ENCODE results near the gene ABCD1. TPM values are rescaled to one million over a fixed set of nuclear protein-coding genes. Genes with fewer than 3 reads are reported as not detected.
"Not testable (repeated sequence)": the region's sequence is repeated elsewhere in the genome, so short reads cannot be mapped to it uniquely, and the experiment has no call there.

ABCD1 gene
- 8.4 TPM in 2 replicates for total RNA-seq

DNA sequence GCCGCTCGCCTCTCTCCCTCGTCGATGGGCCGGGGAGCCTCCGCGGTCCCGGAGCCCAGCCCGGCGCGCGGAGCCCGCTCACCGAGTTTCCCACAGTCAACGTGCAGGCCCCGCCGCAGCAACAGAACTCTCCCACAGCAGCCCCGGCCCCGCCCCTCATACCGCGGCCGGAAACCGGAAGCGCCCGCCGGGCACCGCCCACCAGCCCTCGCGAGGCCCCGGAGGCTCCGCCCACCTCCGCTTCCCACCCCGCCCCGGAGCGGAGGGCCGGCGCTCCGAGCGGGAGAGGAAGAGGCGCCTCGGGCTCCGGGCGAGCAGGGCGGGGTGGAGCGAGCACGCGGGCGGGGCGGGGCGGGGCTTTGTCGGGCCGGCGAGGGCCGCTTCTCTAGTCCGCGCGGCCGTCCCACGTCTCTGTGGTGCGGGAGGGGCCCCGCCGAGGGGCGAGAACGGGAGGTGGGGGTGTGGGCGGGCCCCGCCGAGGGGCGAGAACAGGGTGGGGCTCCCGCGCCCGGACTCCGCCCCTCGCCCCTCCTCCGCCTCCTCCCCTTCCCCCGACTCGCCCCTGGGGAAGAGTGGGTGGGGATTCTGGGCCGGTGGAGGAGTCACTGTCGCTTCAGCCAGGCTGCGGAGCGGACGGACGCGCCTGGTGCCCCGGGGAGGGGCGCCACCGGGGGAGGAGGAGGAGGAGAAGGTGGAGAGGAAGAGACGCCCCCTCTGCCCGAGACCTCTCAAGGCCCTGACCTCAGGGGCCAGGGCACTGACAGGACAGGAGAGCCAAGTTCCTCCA, at the start of gene ABCD1, which contains the start of gene BCAP31:
Gene ABCD1, plus strand, starts transcription at position 605 of the 787 bp plus-strand sequence. CDS start 411 bp downstream, outside the sequence.
Gene BCAP31, minus strand, starts transcription at position 136 of the 787 bp plus-strand sequence. CDS start 1,143 bp downstream, outside the sequence.
- Mint-ChIP-seq H3K27me3 (ENCODE audit: insufficient read depth) (no peaks in the 10 kb centered on the region), H3K4me1 (ENCODE audit: low read depth) (peaks cover 17% of the 10 kb centered on the region), H3K36me3 (ENCODE audit: low read depth) (peaks cover 14% of the 10 kb centered on the region), H3K27ac (peak within 1 kb of the TSS; percentile 85), H3K4me3 (peak within 1 kb of the TSS; percentile 92), H3K9me3 (no peaks in the 10 kb centered on the region)
- peak; percentile 86 for DNase-seq (ENCODE audit: low spot score)
- intact Hi-C loops (cut with micrococcal nuclease): loop anchor here (1.0 to 10.0 kb wide), 6 partner anchors 70 to 823 kb away; partner anchors contain the start of genes ARHGAP4, HCFC1, IDH3G and IKBKG

DNA sequence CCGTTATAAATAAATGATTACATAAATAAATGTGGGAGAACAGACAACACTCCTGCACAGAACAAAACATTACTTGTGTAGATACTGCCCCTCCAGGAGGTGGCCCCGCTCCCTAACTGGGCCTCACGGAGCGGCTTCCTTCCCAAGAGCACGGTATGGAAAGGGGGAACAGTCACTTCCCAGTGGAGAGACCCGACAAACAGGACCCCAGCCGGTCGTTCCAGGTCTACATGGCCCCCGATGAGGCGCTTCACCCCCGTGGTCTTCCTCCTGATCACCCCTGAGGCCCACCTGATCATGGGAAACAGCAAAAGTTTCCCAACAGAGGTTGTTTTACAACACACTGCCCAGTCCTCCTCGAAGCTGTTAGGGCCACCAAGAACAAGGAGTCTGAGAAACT, 43.5 kb upstream of the ABCD1 start:
- no peaks in the 10 kb centered on the region for H3K4me1 Mint-ChIP-seq (ENCODE audit: low read depth)
- no peaks in the 10 kb centered on the region for H3K36me3 Mint-ChIP-seq (ENCODE audit: low read depth)
- H3K27ac Mint-ChIP-seq: no peak overlapping the region
- intact Hi-C loops (cut with micrococcal nuclease): no loop called here
- no peak overlapping the region for H3K4me3 Mint-ChIP-seq
- H3K9me3 Mint-ChIP-seq: no peaks in the 10 kb centered on the region
- DNase-seq (ENCODE audit: low spot score): no peak
- H3K27me3 Mint-ChIP-seq (ENCODE audit: insufficient read depth): peaks cover 12% of the 10 kb centered on the region

DNA sequence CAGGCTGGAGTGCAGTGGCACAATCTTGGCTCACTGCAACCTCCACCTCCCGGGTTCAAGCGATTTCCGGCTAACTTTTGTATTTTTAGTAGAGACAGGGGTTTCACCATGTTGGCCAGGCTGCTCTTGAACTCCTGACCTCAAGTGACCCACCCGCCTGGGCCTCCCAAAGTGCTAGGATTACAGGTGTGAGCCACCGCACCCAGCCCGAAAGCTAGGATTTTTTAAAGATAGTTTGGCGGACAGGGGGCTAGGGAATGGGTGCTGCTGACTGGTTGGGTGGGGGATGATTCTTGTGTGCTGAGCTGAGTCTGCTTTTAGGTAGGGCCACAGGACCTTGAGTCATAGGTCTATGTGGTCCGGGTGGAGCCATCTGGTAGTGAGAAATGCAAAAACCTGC, 41.2 kb upstream of the ABCD1 start:
- DNase-seq (ENCODE audit: low spot score); H3K4me1 Mint-ChIP-seq (ENCODE audit: low read depth); intact Hi-C loops (cut with micrococcal nuclease); H3K4me3 Mint-ChIP-seq; H3K36me3 Mint-ChIP-seq (ENCODE audit: low read depth); H3K27ac Mint-ChIP-seq; H3K9me3 Mint-ChIP-seq: not testable (repeated sequence)
- H3K27me3 Mint-ChIP-seq (ENCODE audit: insufficient read depth): peaks cover 14% of the 10 kb centered on the region

DNA sequence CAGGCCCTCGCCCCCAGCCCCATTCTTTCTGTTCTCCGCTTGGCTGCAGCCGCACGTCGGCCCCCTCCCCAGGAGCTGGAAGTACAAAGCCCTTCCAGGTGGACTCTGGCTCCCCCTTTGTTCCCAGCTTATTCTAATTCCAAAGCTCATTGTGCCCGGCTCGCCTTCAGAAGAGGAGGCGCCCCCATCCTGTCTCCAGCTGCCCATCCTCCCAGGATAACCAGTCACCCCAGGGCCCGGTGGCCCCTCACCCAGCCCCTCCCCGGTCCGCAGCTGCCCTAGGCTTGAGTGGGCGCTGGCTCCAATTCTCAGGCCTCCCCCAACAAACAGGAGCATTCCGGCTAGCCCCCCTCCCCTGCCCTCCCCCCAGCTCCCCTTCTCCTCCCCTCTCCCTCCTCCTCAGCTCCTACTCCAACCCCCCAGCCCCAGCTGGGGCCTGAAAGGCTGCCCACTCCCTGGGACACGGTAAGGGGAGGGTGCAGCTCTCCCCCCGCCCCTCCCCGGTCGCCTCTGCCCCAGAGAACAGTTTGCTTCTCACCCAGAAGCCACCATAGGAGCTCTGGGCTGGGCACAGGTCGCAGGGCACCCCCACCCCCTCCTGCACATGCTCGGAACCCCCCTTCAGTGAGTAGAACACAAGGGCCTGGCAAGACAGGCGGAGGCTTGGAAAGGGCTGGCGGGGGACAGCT, 40.0 kb upstream of the ABCD1 start:
- Mint-ChIP-seq H3K36me3 (ENCODE audit: low read depth) (no peaks in the 10 kb centered on the region), H3K4me1 (ENCODE audit: low read depth) (no peaks in the 10 kb centered on the region), H3K9me3 (no peaks in the 10 kb centered on the region), H3K4me3 (no peak overlapping the region), H3K27ac (no peak overlapping the region), H3K27me3 (ENCODE audit: insufficient read depth) (peaks cover 14% of the 10 kb centered on the region)
- intact Hi-C loops (cut with micrococcal nuclease): no loop called here
- DNase-seq (ENCODE audit: low spot score): no peak

DNA sequence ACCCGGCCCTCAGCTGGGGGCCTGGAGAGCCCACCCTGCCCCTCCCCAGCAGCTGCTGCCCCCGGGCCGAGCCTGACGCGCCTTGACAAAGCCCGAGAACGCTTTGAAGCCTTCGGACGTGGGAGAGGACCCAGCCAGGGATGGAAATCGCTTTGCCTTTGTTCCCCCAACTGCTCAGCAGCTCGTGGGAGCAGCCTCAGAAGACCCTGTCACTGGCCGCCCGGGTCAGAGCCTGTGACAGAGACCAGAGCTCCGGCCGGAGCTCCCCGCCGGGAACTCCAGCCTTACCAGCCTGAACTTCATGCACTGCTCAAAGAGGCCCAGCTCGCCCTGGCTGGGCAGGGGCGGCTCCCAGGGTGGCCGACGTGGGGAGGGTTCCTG, 39.5 kb upstream of the ABCD1 start:
- H3K4me3 Mint-ChIP-seq: no peak overlapping the region
- H3K27me3 Mint-ChIP-seq (ENCODE audit: insufficient read depth): peaks cover 12% of the 10 kb centered on the region
- no peak overlapping the region for H3K27ac Mint-ChIP-seq
- H3K9me3 Mint-ChIP-seq: no peaks in the 10 kb centered on the region
- intact Hi-C loops (cut with micrococcal nuclease): no loop called here
- DNase-seq (ENCODE audit: low spot score): no peak
- no peaks in the 10 kb centered on the region for H3K4me1 Mint-ChIP-seq (ENCODE audit: low read depth)
- H3K36me3 Mint-ChIP-seq (ENCODE audit: low read depth): no peaks in the 10 kb centered on the region

DNA sequence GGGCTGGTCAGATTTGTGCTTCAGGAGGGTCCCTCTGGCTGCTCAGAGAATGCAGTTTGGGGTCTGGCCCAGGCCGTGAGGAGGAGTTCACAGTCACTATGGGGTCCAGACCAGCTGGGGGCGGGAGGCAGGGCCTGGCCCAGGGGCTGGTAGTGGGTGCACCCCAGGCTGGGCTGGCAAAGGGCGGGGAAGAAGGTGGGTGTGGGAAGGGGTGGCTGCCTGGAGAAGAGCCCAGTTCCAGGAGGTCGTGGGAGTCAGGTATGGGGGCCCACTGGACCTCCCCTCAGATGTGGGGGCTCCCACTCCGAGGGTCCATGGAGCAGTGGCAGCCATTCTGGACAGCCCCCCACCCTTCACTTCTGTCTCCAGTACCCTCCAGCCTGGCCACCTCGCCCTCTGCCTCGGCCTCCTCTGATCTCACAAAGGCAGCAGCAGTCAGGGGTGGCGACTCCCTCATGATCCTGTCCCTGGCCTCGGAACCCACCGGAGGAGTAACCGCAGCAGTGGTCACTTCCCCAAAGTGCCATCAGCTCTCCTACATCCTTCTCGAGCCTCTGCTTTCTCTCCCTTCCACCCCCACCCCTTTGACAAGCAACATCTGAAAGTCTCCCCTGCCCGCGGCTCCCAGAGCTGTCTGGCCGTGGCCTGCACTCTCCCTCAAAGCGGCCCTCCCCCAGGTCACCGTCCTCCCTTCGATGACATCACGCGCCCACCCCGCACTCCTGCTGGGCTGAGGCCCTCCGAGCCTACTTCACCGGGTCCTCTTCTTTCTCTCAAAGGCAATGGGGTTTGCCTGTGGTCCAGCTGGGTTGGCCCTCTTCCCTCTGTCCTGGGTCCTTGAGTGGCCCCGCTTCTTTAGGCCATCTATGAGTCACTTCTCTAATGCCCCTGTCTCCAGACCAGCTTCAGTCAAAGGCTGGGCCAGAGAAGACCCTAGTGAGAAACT, 38.6 kb upstream of the ABCD1 start:
- intact Hi-C loops (cut with micrococcal nuclease): no loop called here
- no peak for DNase-seq (ENCODE audit: low spot score)
- H3K4me1 Mint-ChIP-seq (ENCODE audit: low read depth): no peaks in the 10 kb centered on the region
- H3K36me3 Mint-ChIP-seq (ENCODE audit: low read depth): no peaks in the 10 kb centered on the region
- peaks cover 10% of the 10 kb centered on the region for H3K27me3 Mint-ChIP-seq (ENCODE audit: insufficient read depth)
- no peaks in the 10 kb centered on the region for H3K9me3 Mint-ChIP-seq
- no peak overlapping the region for H3K4me3 Mint-ChIP-seq
- H3K27ac Mint-ChIP-seq: no peak overlapping the region

DNA sequence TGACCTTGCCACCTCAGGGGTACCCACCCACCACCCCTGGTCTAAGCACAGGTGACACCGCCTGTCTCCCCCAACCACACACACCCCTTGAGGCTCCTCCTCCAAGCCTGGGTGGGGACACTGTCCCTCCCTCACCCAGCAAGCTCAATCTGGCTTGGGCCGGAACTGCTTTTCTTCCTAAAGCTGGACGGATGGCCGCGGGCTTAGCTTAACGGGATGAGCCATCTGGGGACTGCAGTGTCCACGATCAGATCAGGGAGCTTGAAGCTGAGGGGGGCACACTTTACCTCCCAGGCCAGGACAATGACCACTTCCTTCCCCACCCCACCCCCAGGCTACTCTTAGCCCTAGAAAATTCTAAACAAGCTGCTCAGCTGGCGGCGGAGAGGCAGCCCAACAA, 37.9 kb upstream of the ABCD1 start:
- H3K27me3 Mint-ChIP-seq (ENCODE audit: insufficient read depth): peaks cover 10% of the 10 kb centered on the region

DNA sequence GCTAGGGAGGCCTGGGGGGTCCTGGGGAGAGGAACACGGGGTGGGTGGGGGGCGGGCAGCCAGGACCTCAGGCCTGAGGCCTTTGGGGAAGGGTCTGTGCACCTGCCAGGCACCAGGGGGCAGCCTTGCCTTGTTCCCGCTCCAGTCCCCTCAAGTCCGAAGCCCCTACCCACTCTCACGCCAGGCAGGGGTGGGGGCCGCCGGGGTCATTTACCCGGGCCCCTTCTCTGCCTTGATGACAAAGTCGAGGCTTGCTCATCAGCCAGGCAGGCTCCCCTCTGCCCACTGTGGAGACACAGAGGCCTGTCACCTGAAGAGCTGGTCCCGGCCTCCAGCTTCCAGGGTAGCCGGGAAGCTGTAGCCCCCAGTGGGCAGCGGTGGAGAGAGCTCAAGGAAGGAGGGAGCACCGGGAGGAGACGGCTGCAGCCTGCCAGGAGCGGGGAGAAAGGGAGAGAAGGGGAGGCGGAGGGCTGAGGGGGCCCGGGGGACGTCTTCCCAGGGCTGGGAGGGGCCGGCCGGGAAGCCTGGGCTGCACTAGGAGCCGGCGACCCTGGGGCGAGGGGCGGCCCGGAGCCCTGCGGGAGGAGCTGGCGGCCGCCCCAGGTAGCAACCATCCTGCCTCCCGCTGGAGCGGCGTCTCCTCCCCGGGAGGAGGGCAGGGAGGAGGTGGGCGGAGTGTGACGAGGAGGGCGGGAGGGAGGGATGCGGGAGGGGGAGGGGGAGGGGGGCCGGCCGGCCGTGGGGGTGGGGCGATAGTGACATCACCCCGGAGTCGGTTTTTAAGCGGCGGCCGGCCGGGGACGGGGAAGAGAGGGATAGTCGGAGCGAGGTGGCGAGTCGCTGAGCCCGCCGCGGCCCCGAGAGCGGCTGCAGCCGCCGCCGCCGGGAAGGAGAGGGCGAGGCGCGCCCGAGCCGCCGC, 37.3 kb upstream of the ABCD1 start, which contains the start of gene SLC6A8:
Gene SLC6A8, plus strand, starts transcription at position 806 of the 919 bp plus-strand sequence. CDS start 649 bp downstream, outside the sequence.
- intact Hi-C loops (cut with micrococcal nuclease): no loop called here
- Mint-ChIP-seq H3K27me3 (ENCODE audit: insufficient read depth) (peaks cover 10% of the 10 kb centered on the region), H3K4me1 (ENCODE audit: low read depth) (no peaks in the 10 kb centered on the region), H3K4me3 (peak within 1 kb of the TSS; percentile 66), H3K27ac (no peak within 1 kb of the TSS), H3K36me3 (ENCODE audit: low read depth) (no peaks in the 10 kb centered on the region), H3K9me3 (no peaks in the 10 kb centered on the region)
- peak; percentile 6 for DNase-seq (ENCODE audit: low spot score)

More for the DNA sequence above, 37.9 kb upstream of the ABCD1 start:
- Mint-ChIP-seq H3K36me3 (ENCODE audit: low read depth) (no peaks in the 10 kb centered on the region), H3K4me1 (ENCODE audit: low read depth) (no peaks in the 10 kb centered on the region), H3K4me3 (peak overlapping the region; percentile 5), H3K27ac (no peak overlapping the region), H3K9me3 (no peaks in the 10 kb centered on the region)
- no peak for DNase-seq (ENCODE audit: low spot score)
- intact Hi-C loops (cut with micrococcal nuclease): no loop called here

DNA sequence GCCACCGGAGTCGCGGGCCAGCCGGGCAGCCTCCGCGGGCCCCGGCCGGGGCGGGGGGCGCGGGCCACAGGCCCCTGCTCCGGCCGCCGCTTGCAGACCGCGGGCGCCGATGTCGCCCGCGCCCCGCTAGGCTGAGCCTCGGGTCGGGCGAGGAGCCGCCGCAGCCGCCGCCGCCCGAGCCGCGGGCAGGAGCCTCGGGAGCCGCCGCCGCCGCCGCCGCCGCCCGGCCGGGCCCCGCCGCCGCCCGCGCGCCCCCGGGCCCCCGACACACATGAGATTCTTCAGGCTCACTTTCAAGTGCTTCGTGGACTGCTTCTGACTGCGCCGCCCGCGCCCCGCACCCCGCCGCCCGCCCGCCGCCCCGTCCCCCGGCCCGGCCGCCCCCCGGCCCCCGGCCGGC, 36.6 kb upstream of the ABCD1 start:
- intact Hi-C loops (cut with micrococcal nuclease): no loop called here
- Mint-ChIP-seq H3K27me3 (ENCODE audit: insufficient read depth) (peaks cover 7% of the 10 kb centered on the region), H3K9me3 (no peaks in the 10 kb centered on the region), H3K36me3 (ENCODE audit: low read depth) (no peaks in the 10 kb centered on the region), H3K4me3 (no peak overlapping the region), H3K27ac (no peak overlapping the region), H3K4me1 (ENCODE audit: low read depth) (no peaks in the 10 kb centered on the region)
- no peak for DNase-seq (ENCODE audit: low spot score)

DNA sequence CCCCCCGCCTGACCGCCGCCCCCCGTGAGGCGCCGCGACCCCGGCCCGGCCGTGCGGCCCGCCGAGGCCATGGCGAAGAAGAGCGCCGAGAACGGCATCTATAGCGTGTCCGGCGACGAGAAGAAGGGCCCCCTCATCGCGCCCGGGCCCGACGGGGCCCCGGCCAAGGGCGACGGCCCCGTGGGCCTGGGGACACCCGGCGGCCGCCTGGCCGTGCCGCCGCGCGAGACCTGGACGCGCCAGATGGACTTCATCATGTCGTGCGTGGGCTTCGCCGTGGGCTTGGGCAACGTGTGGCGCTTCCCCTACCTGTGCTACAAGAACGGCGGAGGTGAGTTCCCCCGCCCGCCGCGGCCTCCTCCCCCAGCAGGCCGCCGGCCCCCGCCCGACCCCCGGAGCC, 36.1 kb upstream of the ABCD1 start:
- H3K4me1 Mint-ChIP-seq (ENCODE audit: low read depth): no peaks in the 10 kb centered on the region
- no peak overlapping the region for H3K4me3 Mint-ChIP-seq
- H3K9me3 Mint-ChIP-seq: no peaks in the 10 kb centered on the region
- intact Hi-C loops (cut with micrococcal nuclease): no loop called here
- H3K36me3 Mint-ChIP-seq (ENCODE audit: low read depth): no peaks in the 10 kb centered on the region
- H3K27me3 Mint-ChIP-seq (ENCODE audit: insufficient read depth): peaks cover 7% of the 10 kb centered on the region
- no peak overlapping the region for H3K27ac Mint-ChIP-seq
- no peak for DNase-seq (ENCODE audit: low spot score)

DNA sequence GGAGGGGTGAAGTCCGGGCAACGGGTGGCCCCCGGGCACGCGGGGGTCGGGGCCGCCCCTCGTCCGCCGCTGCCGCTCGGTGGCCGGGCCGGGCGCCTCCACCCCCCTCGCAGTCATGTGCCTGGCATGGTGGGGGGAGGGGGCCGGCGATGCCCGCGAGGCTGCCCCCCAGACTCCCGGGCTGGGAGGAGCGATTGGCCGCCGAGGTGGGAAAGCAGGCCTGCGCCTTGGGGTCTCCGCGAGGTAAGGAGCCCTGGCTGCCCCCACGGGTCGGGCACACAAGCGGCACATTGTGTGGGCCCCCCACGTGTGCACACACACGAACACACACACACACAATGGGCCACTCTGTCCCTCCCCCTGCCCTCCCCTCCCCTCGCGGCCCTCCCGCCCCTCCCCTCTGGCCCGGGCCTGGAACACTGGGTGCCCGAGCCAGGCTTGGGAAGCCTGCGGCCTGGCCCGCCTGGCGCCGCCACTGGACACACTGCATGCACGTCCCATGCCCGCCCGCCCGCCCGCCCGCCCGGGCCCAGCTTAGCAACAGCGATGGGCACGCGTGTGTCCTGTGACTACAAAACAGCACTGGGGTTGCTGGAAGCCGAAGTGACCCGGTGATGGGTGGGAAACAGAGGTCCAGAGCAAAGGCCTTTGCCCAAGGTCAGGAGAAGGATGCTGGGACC, 35.6 kb upstream of the ABCD1 start:
- Mint-ChIP-seq H3K4me3 (no peak overlapping the region), H3K36me3 (ENCODE audit: low read depth) (no peaks in the 10 kb centered on the region), H3K27me3 (ENCODE audit: insufficient read depth) (peaks cover 7% of the 10 kb centered on the region), H3K9me3 (no peaks in the 10 kb centered on the region), H3K4me1 (ENCODE audit: low read depth) (no peaks in the 10 kb centered on the region), H3K27ac (no peak overlapping the region)
- intact Hi-C loops (cut with micrococcal nuclease): no loop called here
- no peak for DNase-seq (ENCODE audit: low spot score)

Measured in activated T-helper 1 cell treated with anti-CD3 and anti-CD28 coated beads, Interleukin-12 subunit alpha, Interleukin-12 subunit beta, Interleukin-2, Interleukin-4 antibody, amounts not matched to agents 30 ng/mL and 10 ng/mL and 1 ng/mL, durations not matched to agents 14 hours and 24 hours and 36 hours (primary cell).